PFSK-1 (cell line): ENCODE data around the gene AKAP10.

Experiments used
- POLR2AphosphoS5 ChIP-seq: IDR thresholded peaks from 2 replicates; pipeline ENCODE4 v1.6.1; 2012; ENCODE audit warnings: low read depth, mild to moderate bottlenecking, control low read depth, low read length, moderate library complexity
- REST ChIP-seq, 2 experiments: IDR thresholded peaks; 2 replicates each; pipeline versions ENCODE4 v1.6.1 to v1.8.0; 2011 to 2012; ENCODE audit warnings: low read depth in 2 of 2, low read length in 2 of 2, control low read depth in 1 of 2, inconsistent platforms in 1 of 2, mild to moderate bottlenecking in 1 of 2, moderate library complexity in 1 of 2; ENCODE audit not compliant: insufficient read depth in 1 of 2
- SIN3A ChIP-seq: IDR thresholded peaks from 2 replicates; pipeline ENCODE4 v1.6.1; 2012; ENCODE audit warnings: mild to moderate bottlenecking, low read length, moderate library complexity, borderline replicate concordance; ENCODE audit not compliant: insufficient read depth
- TAF1 ChIP-seq: IDR thresholded peaks from 2 replicates; pipeline ENCODE4 v1.6.1; 2012; ENCODE audit warnings: low read length, control low read depth, borderline replicate concordance; ENCODE audit not compliant: insufficient read depth

- TF ChIP-seq SIN3A (no peak), TAF1 (no peak), POLR2AphosphoS5 (no peak), REST (IDR thresholded peaks at IDR 0.05; ENCODE audit: insufficient read depth in 1 of 2, low read depth in 2 of 2, low read length in 2 of 2) (no peak)
These were observed 49.3 kb downstream of the AKAP10 start for GRCh38 chr17:19928299-19928698.
